Nucleus accumbens (tissue), 56 donors: ENCODE results near the gene GBP7.
"Not testable (repeated sequence)": the region's sequence is repeated elsewhere in the genome, so short reads cannot be mapped to it uniquely, and the experiment has no call there.

Source experiments
- DNase-seq, 56 donors: peaks; one replicate each; lab custom pipeline; 2025; lab: John Stamatoyannopoulos, UW

GBP7 gene

DNA sequence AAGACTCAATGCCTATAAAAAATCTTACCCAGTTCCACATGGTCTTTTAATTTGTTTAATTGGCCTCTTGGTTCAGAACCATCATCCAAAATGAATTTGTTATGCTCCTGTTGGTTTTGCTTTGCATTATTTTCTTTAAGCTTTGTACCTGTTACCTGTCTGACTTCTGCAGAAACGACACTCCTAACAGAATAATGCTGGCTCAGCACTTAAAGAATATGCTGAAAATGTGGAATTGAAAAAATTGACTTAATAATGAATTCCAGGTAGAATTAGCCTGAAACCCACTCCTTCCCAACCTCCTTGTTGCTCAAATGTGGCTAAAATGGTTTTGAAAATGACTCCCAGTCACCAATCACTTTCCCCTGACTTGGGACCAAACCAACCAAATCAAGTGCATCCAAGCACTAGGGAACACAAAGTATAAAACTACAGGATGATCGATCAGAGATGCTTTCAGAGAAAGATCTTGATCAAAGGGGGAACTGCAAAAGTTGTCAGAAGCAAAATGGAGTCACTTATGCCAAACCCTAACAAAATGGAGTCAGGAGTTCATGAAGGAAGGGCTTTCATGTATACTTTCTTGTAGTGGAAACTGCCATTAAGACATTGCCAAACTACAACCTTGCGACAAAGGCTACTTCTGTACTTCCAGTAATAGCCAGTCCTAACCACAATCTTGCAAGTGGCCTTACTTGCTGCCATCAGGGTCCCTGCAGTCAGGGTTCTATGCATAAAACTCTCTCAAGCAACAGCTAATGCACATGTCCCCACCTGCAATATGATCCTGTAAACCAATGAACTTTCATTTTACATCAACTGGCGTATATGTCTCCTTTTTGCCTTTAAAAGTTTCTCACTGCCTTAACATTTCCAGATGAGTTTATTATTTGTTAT is 5.4 kb downstream of the GBP7 start:
- DNase-seq: no peak

DNA sequence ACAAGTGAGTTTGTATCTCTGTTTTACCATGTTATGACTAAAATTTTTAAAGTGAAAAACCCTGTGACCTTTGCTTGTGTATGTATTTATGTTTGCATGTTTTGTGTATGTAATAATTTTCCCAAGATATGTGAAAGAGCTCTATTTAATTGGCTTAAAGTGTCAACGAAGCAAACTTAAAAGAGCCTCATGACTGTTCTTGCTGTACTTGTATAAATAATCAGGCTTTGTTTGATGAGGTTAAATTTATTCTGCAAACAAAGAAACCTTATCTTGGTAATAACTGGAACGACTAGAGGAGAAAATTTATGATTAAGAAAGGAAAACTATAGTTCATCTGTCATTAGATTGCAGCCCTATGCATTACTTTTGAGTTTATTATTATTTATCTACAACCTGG is 6.6 kb downstream of the GBP7 start:
- no peak for DNase-seq

DNA sequence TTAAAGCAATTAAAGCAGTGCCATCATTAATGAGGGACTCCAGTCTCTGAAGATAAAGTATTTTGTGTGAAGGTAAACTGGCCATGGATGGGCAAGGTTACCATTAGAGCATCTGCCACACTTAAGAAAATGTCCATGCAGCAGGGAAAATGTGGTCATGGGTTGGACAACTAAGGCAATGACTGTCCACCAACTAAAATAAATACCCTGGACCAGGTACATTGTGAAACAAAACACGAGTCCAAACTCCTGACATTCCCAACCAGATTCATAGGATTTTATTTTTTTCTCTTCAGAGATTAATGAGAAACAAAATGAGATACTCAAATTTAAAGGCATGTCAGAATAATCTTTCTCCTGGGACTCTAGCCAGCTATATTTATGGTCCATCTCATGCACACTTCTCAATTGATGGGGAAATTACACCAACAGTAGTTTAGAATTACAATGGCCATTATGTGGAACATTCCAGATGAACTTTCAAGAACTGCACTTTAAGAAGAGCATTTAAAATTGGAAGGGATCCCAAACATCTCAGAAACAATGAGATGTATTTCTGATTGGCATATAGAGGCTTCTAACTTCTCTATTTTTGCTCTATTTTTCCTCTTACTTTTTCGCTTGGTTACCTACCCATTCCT is 8.1 kb downstream of the GBP7 start:
- DNase-seq: no peak

DNA sequence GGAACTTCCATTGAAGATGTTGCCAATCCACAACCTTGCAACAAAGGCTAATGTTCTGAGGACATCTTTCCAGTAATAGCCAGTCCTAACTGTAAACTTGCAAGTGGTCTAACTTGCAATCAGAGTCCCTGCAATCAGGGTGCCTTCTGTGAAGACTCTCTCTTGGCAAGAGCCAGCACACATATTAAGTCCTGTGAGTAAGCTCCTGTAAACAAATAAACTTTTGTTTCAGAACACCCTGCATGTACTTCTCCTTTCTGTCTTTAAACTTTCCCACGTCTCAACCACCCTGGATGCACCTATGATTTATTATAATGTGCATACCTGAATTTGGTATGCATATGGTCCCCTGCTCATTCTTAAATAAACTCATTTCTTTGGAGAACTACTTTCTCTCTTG is 9.1 kb downstream of the GBP7 start:
- no peak for DNase-seq

DNA sequence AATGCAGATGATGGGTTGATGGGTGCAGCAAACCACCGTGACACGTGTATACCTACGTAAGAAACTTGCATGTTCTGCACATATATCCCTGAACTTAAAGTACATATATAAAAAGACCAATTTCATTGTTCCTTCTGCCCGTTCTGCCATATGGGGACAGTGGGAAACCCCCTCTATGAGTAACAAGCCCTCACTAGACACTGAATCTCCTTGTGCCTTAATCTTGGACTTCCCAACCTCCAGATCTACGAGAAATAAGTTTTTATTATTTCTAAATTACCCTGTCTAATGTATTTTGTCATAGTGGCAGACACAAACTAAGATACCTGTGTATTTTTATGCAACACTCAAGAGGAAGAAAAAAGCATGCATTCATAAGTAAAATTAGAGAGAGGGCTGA is 10.0 kb downstream of the GBP7 start:
- no peak for DNase-seq

DNA sequence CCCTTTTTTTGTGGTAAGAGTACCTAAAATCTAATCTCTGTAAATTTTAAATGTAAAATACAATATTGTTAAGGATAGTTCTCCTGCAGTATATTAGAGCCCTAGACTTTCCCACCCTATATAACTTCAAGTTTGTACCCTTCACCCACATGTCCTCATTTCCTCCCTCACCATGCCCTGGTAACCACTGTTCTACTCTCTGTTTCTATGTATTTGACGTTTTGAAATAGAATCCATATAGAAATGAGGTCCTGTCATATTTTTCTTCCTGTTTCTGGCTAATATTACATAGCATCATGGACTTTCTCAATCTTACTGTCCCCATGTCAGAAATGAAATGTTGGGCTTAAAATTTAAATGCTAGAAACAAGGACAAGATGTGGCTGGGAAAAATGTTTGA is 24.8 kb downstream of the GBP7 start:
- no peak for DNase-seq

DNA sequence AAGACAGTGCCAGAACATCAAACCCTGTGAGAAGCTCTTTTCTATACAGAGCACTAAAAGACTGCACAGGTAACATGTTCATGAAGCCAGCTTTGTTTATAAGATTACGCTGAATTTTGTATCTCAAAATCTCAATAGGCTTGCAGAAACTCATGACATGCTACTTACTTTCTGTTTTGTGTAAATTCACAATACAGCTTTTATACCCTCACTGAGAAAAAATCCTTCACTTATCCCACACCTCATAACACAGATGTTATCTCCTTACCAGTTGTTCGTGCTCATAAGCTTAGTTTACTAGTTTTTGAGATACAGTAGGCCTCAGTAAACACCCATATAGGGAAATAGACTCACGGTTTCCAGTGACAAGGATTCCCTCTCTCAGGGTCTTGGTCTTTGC is 25.8 kb downstream of the GBP7 start:
- DNase-seq: no peak

DNA sequence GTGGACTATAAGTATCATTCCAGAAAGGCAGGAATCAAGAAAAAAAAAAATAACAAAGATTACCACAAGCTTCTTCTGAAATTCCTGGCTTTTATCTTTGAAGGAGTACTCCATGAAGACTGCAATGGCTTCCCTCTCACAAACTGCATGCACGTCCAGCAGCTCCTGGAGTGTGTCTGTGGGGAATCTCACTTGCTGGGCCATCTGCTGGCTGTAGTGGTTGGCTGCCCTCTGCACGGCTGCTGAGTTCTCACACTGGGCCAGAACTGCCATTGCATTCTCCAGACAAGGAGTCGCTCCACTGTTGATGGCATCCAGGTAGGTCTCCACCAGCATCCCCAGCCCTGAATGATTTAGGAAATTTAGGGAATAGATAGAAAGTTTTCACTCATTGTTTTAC is 26.6 kb downstream of the GBP7 start:
- DNase-seq: peak in 18 of 56 donors; percentile 2 to 43 (median 12)

DNA sequence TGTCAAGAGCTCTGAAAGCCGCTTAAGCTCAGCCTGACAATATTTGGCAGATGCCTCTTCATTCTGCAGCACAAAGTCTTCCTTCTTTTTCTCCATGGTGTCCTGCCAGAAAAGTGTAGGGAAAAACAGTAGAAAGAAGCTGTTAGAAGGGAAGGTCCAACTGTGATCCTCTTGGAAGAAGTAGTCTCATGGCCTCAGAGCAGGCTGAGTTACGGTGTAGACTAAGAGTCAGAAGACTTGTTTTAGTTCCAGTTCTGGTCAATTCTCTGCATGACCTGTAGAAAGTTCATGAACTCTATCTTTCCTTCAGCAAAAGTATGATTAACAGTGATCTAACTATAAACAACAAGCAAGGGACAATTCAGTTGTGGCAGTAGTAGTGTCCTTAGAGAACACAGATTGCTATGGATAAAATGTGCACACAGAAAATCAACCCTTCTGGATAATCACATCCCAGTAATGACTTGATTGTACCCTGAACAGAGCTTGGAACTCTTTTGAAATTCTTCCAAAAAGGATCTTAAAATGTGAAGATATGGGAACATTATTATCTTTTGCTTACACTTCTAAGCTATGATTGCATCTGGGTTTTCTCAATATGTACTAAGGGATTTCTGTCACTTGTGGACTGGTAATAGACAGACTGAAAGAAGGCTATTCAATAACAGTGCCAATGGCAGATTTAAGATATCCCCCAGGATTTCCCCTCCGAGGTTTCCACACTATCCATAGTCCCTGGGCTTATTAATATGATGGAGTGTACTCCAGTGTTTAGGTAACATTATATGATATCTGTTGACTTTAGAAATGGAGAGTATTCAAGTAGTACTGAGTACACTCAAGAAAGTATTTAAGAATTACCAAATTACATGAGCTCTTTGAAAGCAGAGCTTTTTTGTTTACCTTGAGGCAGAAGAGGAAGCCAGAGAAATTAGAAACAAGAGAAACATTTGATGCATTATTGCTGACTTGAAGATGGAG is 27.8 kb downstream of the GBP7 start:
- no peak for DNase-seq

DNA sequence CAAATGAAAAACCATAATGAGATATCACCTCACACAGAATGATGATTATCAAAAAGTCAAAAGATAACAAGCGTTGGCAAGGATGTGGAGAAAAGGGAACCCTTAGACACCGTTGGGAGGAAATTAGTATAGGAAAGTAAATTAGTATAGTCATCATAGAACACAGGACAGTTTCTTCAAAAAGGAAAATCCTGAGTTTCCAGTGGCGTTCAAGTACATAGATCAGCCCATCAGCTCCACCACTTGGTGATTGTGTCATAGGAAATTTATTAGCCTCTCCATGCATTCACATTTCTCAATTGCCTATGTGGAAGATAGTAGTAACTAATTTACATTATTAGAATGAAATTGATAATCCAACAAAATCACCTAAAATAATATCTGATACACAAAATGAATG is 29.1 kb downstream of the GBP7 start:
- DNase-seq: no peak

DNA sequence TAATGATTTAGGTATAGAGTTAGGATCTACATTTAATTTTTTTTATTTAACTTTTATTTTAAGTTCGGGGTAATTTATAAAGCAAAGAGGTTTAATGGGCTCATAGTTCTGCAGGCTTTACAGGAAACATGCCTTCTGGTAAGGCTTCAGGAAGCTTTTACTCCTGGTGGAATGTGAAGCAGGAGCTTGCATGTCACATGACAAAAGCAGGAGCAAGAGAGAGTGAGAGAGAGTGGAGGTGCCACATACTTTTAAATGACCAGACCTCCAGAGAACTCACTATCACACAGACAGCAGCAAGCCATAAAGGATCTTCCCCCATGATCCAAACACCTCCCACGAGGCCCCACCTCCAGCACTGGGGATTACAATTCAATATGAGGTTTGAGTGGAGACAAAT is 32.3 kb downstream of the GBP7 start:
- no peak for DNase-seq

DNA sequence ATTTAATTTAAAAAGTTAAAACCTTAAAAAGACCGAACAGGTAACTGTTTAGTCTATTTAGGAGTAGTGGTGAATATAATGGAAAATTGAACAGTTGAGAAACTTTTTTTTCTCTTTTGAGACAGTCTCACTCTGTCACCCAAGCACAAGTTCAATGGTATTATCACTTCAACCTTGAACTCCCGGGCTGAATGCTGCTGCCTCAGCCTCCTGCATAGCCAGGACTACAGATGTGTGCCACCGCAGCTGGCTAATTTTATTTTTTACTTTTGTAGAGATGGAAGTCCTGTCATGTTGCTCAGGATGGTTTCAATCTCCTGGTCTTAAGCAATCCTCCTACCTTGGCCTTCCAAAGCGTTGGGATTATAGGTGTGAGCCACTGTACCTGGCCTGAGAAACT is 33.6 kb downstream of the GBP7 start:
- no peak for DNase-seq

DNA sequence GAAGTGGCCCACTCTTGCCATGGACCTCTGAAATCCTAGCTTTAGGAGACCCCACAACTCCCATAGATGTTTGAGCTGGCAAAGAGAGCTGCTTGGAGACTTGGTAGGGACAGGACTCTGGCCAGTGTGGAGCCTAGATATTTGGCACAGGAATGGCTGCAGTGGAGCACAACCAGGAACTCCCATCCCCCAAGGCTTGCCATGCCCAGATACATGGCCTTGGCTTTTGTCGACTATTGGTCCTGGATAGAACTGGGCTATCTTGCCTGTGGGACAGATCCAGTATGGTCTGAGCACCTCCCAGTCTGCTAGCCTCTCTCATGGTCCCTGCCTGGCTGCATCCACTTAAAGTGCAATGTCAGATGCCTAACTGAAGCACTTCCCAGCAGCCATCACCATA is 42.1 kb downstream of the GBP7 start:
- DNase-seq: no peak

DNA sequence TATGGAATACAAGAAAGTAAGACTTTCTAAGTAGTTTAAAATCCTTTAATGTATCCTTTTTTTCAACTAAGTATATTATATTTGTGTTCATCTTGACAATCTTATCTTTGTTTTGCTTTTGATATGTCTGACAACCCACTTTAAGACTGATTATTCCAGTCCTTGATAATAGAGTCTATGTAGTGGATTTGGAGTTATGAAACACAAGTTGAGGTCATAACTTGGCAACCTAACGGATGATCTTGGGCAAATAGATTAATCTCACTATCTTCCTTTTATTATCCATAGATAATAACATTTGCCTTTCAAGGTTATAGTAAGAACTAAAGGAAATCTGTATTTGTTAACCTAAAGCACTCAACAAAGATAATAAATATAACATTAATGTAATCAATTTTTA is 45.1 kb downstream of the GBP7 start:
- no peak for DNase-seq

DNA sequence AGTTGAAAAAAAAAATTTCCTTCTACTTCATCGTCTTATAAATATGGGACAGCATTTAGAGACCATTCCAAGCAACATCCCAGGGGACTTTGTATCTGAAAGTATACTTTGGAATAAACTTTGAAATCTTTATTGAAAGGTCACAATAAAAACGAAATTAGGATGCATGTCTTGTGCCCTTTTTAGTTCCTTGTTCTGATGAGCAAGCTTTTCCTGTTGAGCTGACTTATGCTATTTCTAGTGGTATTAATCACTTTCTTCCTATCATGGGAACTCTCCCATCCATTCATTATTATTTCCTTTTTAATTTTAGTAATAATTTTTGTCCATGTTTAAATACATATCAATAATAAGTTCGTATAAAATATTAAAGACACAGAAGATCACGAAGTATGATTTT is 45.9 kb downstream of the GBP7 start:
- no peak for DNase-seq

DNA sequence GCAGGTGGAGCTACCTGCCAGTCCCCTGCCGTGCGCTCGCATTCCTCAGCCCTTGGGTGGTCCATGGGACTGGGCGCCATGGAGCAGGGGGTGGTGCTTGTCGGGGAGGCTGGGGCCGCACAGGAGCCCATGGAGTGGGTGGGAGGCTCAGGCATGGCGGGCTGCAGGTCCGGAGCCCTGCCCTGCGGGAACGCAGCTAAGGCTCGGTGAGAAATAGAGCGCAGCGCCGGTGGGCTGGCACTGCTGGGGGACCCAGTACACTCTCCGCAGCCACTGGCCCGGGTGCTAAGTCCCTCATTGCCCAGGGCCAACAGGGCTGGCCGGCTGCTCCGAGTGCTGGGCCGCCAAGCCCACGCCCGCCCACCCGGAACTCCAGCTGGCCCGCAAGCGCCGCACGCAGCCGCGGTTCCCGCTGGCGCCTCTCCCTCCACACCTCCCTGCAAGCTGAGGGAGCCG is 47.8 kb downstream of the GBP7 start:
- not testable (repeated sequence) for DNase-seq

DNA sequence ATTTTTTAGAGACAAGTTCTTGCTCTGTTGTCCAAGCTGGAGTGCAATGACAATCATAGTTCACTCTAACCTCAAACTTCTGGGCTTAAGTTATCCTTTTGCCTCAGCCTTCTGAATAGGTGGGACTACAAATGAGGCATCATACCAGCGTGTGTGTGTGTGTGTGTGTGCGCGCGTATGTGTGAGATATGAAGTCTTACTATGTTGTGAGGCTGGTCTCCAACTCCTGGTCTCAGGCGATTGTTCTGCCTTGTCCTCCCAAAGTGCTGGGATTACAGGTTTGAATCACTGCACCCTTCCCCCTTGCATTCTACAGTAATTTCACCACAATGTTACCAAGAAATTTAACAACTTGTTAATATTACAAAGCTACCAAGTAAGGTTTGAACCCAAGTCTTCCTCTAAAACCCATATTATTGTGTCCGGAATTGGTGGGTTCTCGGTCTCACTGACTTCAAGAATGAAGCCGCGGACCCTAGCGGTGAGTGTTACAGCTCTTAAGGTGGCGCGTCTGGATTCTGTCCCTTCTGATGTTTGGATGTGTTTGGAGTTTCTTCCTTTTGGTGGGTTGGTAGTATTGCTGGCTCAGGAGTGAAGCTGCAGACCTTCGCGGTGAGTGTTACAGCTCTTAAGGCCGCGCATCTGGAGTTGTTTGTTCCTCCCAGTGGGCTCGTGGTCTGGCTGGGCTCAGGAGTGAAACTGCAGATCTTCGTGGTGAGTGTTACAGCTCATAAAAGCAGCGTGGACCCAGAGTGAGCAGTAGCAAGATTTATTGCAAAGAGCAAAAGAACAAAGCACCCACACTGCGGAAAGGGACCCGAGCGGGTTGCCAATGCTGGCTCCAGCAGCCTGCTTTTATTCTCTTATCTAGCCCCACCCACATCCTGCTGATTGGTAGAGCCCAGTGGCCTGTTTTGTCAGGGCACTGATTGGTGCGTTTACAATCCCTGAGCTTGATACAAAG is 48.9 kb downstream of the GBP7 start:
- not testable (repeated sequence) for DNase-seq

DNA sequence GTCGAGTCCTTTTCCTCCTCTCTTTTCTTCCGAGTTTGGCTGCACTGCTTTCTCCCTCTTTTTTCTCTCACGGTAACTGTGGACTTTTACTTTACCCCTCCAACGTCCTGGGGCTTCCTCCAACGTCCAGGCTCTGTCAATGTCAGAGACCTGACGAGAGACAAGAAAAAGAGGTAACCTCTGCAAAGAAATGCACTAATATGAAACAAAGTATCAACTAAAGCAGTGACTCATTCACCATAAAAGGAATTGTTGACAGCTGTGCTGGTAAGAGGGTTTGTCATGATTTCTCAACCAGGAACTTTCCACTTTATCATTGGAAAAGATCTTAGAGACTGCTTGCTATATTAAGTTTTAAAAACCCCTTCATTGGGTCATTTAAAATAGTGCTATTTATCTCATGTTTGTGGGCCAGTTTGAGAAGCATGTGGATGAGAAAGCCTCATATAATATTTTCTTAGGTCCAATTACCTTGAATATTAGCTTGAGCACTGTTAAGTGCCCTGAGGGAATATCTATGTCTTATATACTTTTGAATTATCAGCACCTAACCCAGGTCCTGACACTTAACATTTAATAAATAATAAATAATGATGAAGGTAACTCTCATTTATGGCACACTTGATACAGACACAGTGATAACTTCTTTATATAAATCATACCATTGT is 49.8 kb downstream of the GBP7 start, which contains the start of gene GBP2:
Gene GBP2, minus strand, starts transcription at position 202 of the 668 bp plus-strand sequence. CDS start 4,148 bp downstream, outside the sequence.
- DNase-seq: no peak
